Putamen (tissue), 1 donor: Measurements from ENCODE around the gene PLXNA4.

Experiments used
- DNase-seq: peaks from one replicate; pipeline ENCODE4 v3.0.0-alpha.2; 2016; ENCODE audit warnings: low spot score

PLXNA4 gene

DNA sequence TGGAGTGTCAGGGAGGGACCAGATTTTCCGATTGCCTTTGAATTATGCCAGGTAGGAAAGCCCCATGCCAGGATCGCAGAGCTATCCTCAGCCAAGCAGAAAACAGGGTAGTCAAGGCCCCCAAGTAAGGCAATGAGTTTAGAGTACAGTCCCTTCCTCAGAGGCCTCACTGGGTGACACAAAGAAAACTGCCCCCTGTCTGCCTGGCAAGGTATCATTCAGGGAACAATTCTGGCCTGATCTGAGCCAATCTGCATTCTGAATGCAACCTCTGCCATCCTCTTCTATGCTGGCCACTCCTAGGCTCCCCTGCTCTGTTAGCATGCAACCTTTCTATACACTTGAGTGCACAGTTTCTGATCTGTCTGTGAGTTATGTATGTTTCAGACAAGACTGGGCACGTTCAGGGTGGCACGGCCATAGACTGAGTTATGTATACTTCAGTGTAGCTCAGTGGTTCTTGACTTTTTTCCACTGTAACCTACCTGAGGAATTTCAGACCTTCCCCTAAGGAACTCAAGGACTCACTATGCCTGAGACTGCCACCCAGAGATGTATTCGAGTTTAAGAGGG is 336.8 kb downstream of the PLXNA4 start:
- DNase-seq: no peak

- DNase-seq: no peak
Observed at GRCh38 chr7:132234711-132235110, 341.6 kb downstream of the PLXNA4 start.

- no peak for DNase-seq
Observed at GRCh38 chr7:132232406-132232805, 343.9 kb downstream of the PLXNA4 start.

DNA sequence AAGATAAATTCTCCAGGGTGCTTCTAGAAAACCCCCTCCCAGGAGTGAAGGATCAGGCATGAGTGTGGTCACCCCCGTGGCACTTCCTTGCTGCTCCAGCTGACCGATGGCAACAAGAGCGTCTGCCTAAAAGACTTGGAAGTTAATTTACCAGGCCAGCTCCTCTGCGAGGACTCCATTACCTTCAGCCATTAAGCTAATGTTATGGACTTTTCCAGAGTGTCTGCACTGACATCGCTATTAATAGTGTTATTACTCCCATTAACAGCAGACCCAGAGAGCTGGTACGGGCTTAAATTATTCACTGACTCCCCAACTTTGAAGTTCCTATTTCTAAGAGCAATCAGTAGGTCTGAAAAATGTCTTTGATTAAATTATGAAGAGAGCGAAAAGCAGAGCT is 345.8 kb downstream of the PLXNA4 start:
- no peak for DNase-seq

- no peak for DNase-seq
Observed at GRCh38 chr7:132228240-132228639, 348.0 kb downstream of the PLXNA4 start.

DNA sequence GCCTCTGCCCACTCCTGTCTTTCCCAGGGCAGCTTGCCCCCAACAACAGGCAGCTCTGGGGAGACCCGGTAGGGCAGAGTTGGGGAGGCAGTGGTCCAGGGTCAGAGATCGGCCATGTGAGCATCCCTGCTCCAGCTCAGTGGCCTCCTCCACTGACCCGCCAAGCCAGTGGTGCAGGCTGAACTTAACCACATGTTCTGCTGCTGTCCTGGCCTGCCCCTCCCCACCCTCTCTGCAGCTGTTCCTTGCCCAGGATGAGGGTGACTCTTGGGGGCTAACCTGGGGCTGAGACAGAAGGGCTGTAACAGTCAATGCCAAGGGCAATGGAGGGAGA is 349.3 kb downstream of the PLXNA4 start:
- DNase-seq: no peak

GRCh38 chr7:132226046-132226956 is 350.0 kb downstream of the PLXNA4 start:
- DNase-seq: no peak

- no peak for DNase-seq
Observed at GRCh38 chr7:132225216-132226030, 350.8 kb downstream of the PLXNA4 start.

- DNase-seq: no peak
Observed at GRCh38 chr7:132221356-132221755, 354.9 kb downstream of the PLXNA4 start.

DNA sequence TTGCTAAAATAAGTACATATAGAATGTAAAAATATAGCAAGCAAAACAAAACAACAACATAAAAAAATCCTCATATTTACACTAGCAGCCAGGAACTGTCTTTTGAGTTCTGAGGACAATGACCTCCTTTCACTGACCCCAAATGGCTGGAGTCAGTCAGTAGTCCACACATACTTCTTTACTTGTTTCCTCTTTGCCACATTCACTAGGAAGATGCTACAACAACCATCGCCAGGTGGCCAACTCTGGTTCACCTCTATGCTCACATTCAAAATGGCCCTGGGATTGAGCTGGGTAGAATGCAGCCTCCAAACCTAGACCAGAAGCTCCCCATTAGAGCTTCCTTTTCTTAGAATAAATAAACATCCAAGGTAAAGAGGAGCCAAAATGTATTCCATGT is 356.2 kb downstream of the PLXNA4 start:
- DNase-seq: no peak

GRCh38 chr7:132218876-132219275 is 357.4 kb downstream of the PLXNA4 start:
- DNase-seq: no peak

- no peak for DNase-seq
Observed at GRCh38 chr7:132216847-132217525, 359.3 kb downstream of the PLXNA4 start.

DNA sequence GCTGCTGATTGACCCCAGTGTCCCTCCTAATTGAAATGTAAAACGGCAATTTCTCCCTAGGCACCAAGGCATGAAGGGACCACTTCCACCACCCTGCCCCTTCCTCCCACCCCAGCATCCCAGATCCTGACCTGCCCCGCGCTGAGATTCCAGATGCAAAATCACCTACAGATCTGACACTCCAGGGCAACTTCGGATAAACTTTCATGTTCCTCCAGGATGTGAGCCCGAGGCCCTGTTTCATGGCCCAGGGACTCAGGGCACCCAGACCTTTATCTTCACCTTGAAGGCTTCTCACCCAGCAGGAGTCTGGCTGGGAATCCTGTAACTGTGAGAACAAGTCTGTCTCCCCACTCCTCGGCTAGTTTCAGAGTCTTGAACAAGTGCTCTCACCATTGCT is 361.8 kb downstream of the PLXNA4 start:
- DNase-seq: no peak

DNA sequence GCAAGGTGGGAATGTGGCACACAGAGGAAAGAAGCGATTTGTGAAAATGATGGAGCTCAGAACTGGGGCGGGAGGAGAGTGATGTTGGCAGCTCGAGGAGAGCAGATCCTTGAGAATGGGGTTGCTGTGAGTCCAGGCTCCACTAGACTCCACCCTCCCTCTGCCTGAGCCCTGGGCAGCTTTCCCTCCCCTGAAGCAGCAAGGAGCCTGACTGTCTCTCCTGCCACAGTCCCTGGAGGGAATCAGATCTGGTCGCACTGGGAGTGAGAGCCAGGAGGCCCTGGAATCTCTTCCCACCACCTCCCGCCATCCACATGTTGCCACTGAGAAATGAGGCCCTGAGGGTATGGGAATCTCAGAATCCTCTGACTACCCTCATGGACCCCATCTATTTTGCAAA is 362.7 kb downstream of the PLXNA4 start:
- DNase-seq: no peak

GRCh38 chr7:132211971-132212370 is 364.3 kb downstream of the PLXNA4 start:
- no peak for DNase-seq

- DNase-seq: no peak
Observed at GRCh38 chr7:132210821-132211220, 365.4 kb downstream of the PLXNA4 start.

- no peak for DNase-seq
Observed at GRCh38 chr7:132207782-132208181, 368.5 kb downstream of the PLXNA4 start.

DNA sequence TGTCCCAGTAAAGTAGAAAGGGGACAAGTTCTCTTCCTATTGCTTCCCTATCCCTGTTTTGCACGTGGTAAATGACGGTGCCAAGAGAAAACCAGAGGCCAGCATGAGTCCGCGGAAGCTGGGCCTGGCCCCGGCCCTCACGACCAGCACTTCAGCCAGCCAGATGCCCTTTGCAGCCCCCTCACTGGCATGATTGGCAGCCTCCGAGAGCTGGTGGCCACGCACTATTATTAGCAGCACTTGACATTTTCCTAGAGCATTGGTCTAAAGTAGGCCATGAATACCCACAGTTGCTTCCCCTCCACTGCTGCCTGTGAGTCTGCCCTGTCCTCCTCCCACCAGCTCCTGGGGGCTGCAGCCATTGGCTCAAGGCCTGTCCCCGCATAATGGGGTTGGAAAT is 369.1 kb downstream of the PLXNA4 start:
- DNase-seq: no peak

DNA sequence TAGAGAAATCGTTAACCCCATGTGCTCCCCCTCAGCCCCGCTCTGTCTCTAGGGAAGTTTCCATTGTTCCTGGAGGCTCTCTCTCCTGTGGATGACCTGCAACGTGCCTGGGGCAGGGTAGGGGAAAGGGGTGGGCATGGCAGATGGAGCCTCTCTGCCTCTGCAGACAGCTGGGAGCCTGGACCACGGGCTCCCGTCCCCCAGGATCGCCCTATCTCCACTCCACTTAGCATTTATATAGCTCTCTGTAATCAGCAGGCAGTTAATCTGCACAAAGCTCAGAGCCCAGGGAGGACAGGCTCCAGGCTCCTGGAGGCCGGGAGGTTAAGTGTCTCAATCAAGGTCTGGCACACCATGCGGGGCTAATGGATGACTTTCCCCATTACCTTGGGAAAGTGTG is 369.7 kb downstream of the PLXNA4 start:
- no peak for DNase-seq

DNA sequence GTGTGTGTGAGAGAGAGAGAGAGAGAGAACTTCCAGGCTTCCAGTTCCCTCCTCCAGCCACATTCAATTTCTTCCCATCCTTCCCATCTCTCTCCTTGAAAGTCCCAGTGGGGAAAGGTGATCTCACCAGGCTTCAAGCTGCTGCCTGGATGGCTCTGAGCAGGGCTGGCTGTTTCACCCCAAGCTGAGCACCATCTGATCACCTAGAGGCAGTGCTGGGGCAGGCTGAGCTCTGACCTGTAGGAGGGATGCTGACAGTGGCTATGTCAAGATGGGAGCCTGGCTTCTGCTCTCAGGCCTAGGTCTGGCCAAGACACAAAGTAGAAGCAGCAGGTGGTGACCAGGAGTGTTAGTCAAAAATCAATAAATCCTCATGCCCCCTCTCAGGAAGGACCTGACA is 370.8 kb downstream of the PLXNA4 start:
- DNase-seq: no peak

- DNase-seq: no peak
Observed at GRCh38 chr7:132203021-132203420, 373.2 kb downstream of the PLXNA4 start.

DNA sequence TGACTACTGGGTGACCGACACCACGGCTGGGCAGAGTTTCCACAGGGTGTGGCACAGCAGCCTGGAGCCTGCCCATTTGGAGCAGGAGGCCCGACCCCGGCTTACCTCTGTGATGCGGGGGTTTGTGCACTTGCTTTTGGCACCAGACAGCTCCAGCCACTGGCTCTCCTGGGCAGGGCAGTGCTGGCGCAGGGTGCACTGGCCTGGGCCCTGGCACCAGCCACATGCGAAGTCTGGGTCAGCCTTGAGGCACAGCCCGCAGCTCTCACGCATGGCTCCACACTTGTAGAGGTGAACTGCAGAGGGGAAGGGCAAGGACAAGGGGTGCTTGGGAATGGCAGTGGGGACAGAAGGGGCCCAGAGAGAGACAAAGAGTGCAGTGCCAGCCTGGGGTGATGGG is 373.7 kb downstream of the PLXNA4 start:
- DNase-seq: no peak
